GM19099 (cell line): ENCODE measurements around the gene AOC1.

Experiments
- POLR2A ChIP-seq: IDR thresholded peaks from 3 replicates; pipeline ENCODE4 v1.6.1; 2011; ENCODE audit warnings: low read depth; ENCODE audit not compliant: insufficient read length; ENCODE audit errors: extremely low read depth

Gene AOC1

DNA sequence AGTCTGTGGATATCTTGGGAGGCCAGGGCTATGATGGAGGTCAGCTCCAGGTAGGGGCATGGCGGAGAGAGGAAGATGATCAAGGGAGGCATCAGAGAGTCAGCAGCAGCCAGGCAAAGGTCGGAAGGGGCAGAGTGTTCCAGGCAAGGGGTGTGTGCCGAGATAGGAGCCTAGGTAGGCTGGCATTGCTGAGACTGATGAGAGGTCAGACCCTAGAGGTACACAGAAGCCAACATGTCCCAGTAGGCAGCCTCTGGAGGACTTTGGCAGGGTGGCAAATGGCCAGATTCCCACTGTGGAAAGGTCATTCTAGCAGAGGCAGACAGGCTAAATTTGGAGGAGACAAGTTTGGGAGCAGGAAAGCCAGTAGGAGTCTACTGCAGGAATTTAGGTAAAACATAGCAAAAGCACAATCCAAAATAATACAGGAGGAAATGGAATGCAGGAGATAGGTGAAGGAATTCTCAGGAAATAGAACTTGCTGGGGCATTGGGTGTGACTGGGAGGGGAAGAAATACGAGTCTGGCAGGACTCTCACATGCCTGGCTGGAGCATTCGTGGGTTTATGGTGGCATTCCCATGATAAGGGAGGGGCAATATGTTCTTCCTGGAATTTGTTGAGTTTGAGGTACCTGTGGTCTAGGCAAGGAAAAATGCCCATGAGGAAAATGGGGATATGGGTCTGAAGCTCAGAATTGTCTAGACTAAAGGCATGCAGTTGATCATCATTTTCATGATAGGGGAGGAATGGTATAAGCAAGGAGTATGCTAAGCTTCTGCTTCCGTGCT lies 26.1 kb upstream of the AOC1 start:
- TF ChIP-seq POLR2A: no peak

- no peak for TF ChIP-seq POLR2A
These were observed 23.9 kb upstream of the AOC1 start for GRCh38 chr7:150828384-150828783.

GRCh38 chr7:150829426-150829825 lies 22.9 kb upstream of the AOC1 start:
- TF ChIP-seq POLR2A: no peak

DNA sequence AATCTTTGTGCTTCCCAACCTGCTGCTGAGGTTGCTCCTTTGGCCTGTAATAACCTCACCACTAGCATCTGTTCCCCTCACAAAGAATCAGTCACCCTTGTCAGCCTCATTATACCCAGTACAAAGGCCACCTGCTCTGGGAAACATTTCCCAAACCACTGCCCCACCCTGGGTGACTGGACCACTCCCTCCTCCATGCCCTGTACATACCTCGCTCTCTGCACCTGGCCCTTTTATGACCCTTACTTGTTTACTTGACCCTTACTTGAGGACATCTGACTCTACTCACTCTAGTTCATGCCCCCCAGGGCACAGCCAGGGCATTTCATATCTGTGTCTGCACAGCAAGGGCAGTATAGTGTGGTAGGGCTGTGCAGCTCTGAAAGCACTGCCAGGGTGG lies 21.4 kb upstream of the AOC1 start:
- TF ChIP-seq POLR2A: no peak

GRCh38 chr7:150831851-150832250 lies 20.5 kb upstream of the AOC1 start:
- TF ChIP-seq POLR2A: no peak

GRCh38 chr7:150835019-150835418 lies 17.3 kb upstream of the AOC1 start:
- TF ChIP-seq POLR2A: no peak

DNA sequence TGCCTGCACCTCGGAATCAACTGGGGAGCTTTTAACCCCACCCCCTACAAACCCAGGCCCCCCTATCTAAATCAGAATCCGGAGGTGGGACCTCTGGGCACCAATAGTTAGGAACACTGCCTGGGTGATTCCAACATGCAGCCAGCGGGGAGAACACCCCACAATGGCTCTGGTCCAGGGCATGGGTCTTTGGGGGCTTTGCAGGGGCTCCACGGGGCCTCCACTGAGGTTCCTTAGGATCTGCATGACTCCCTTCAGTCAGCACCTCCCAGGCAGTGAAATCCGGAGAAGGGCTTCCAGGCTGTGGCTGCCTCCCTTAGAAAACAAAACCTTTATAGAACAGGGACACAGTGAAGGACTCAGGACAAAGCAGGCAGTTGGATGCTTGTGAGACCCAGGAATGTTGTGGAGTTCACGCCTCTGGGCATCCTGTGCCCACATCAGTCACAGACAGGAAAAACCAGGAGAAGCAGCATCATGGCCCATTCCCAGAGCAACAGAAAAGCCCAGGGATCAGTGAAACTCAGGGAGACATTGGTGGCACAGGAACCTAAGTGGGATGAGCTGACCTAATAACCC lies 16.5 kb upstream of the AOC1 start:
- TF ChIP-seq POLR2A: no peak

GRCh38 chr7:150838965-150839650 lies 13.2 kb upstream of the AOC1 start:
- TF ChIP-seq POLR2A: no peak

DNA sequence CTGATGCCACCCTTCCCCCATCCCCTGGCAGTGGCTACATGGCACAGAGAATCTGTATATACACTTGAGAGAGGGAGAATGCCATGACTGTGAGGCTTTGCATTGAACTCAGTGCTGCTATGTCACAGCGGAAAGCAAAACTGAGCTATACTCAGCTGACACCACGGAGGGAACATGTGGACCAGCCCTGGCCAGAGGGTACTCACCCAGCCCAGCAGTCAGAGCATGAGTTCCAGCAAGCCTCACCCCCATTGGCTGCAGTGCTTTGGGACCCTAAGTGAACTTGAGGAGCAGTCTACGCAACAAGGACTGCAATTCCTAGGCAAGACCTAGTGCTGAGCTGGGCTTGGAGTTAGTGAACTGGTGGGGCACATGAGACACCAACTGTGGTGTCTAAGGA lies 10.3 kb upstream of the AOC1 start:
- TF ChIP-seq POLR2A: no peak

DNA sequence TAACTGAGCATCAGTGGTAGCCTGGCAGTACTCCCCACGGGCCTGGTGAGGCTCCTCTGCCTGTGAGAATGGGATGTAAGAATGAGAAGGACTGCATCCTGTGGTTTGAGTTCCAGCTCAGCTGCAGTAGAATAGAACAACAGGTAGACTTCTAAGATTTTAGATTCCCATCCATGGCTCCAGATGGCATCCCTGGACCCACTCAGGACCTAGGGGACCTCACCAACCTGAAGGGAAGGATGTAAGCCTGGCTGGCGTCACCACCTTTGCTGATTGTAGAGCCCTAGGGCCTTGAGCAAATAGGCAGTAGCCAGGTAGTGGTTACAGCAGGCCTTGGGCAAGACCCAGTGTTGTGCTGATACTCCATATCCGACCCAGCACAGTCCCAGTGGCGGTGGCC lies 9.6 kb upstream of the AOC1 start:
- TF ChIP-seq POLR2A: no peak

DNA sequence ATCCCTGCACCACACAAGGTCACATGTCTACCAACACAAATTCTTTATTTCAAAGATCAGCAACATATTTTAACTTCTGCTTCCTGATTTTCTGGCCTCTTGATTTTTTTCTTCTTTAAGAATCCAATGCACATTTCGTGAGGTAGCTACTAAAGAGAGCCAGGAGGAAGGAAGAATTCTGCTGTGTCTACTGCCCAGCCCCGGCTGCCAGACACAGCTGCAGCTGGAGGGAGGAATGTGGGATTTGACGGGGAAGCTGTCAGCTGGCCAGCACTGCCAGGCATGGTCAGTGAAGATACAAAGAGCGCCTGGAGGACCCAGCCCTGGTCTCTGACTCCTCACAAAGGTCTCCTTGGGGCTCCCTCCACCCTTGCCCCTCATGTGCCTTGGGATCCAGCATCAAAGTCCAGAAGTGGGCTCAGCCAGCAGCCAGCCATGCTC lies 6.9 kb upstream of the AOC1 start:
- TF ChIP-seq POLR2A: no peak

DNA sequence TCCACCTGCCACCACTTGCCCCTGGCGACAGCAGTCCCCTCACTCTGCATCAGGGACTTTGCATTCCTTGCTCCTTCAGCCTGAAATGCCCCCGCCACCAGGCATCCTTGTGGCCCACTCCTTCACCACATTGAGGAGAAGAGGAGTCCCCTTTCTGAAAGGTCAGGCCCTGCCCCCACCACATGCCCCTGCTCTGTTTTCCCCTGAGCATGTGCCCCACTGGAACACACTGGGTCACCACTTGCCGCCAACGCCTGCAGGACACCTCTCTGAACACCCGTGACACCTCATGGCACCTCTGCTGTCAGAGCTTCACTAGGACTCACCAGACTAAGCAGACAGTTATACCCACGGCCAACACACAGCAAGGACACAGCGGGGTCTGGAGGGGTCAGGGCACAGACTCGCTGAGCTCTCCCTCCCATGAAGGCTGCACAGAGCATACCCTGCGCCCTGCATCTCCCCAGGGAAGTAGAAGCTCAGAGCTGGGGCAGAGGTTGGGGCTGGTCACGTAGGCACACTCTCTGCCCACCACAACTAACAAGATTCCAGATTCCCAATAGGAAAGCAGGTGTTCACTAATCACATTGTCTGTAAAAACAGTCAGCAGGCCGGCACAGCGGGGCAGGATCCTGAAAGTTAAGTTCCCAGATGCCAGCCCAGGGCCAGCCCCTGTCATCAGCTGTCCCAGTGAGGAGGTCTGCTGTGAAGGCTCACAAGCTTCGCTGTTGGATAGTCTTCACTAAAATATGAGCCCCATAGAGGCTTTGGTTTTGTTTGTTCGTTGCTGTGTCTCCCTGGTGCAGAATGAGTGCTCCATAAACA lies 5.8 kb upstream of the AOC1 start:
- TF ChIP-seq POLR2A: no peak

DNA sequence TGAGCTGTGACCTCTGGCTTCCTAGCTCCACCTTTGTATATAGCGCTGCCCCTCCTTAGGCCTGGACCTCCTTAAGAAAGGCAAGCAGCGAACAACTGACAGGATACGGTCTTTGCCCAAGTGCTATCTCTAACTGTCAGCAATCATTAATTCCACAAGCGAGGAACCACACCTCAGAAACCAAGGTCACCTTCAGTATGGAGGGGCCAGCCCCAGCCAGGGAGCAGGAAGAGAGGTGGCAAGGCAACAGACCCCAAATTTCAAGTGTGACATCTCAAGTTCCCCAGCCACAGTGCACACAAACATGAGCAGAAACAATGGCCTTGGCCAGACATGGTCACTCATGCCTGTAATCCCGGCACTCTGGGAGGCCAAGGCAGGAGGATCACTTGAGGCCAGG lies 4.8 kb upstream of the AOC1 start:
- TF ChIP-seq POLR2A: no peak

DNA sequence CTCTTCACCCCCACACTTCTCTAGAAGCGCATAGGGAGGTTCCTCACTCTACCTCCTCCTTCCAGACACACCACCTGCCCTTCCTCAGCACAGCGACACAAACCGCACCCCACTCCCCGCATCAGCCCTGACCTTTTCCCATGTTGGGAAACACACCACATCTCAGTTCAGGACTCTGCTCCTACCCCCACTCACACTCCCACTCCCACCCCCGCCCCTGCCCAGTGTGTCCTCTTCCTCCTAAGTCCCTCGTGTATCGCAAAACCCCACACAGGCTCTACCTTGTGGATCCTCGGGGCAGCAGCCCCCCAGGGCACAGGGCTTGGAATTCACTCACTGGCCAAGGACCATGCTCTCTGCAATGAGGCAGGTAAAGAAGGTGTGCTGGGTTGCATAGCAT lies 4.2 kb upstream of the AOC1 start:
- no peak for TF ChIP-seq POLR2A

DNA sequence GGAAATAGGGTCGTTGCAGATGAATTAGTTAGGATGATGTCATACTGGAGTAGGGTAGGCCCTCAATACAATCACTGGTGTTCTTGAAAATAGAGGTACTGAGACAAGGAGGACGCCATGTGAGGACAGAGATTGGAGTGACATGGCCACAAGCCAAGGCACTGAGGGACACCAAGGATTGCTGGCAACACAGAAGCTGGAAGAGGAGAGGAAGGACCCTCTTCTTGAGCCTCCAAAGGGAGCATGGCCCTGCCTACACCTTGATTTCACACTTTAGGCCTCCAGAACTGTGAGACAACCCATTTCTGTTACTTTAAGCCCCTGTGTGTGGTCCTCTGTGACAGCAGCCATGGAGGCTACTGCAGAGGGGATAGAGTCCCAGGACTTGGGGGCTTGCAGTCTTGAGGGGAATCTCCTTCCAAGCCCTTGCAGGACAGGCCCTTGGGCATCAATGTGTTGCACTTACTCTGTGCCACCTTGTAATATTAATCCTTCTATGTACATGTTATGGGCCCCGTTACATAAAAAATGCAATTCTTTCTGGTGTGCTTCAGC lies 3.7 kb upstream of the AOC1 start:
- no peak for TF ChIP-seq POLR2A
